ENCODE measurements around the gene OR10H4. TPM values are rescaled to one million over a fixed set of nuclear protein-coding genes. Genes with fewer than 3 reads are reported as not detected.

Gene OR10H4
- total and polyA plus RNA-seq, 9 of the 15 experiments (the other 6 are each of a cell fraction or from before 2014, with no cell fraction given): not detected

DNA sequence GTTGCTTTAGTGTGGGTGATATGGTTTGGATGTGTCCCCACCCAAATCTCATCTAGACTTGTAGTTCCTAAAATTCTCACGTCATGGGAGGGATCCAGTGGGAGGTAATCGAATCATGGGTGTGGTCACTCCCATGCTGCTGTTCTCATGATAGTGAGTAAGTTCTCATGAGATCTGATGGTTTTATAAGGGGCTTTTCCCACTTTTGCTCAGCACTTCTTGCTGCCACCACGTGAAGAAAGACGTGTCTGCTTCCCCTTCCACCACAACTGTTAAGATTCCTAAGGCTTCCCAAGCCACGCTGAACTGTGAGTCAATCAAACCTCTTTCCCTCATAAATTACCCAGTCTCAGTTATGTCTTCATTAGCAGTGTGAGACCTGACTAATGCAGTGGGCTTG, 26.0 kb downstream of the OR10H4 start (continued):
- TF ChIP-seq, protein P1, sequence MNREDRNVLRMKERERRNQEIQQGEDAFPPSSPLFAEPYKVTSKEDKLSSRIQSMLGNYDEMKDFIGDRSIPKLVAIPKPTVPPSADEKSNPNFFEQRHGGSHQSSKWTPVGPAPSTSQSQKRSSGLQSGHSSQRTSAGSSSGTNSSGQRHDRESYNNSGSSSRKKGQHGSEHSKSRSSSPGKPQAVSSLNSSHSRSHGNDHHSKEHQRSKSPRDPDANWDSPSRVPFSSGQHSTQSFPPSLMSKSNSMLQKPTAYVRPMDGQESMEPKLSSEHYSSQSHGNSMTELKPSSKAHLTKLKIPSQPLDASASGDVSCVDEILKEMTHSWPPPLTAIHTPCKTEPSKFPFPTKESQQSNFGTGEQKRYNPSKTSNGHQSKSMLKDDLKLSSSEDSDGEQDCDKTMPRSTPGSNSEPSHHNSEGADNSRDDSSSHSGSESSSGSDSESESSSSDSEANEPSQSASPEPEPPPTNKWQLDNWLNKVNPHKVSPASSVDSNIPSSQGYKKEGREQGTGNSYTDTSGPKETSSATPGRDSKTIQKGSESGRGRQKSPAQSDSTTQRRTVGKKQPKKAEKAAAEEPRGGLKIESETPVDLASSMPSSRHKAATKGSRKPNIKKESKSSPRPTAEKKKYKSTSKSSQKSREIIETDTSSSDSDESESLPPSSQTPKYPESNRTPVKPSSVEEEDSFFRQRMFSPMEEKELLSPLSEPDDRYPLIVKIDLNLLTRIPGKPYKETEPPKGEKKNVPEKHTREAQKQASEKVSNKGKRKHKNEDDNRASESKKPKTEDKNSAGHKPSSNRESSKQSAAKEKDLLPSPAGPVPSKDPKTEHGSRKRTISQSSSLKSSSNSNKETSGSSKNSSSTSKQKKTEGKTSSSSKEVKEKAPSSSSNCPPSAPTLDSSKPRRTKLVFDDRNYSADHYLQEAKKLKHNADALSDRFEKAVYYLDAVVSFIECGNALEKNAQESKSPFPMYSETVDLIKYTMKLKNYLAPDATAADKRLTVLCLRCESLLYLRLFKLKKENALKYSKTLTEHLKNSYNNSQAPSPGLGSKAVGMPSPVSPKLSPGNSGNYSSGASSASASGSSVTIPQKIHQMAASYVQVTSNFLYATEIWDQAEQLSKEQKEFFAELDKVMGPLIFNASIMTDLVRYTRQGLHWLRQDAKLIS (CRISPR knock-in tag; IDR thresholded peaks at IDR 0.05): no peak
- TF ChIP-seq GTF2F1 (IDR thresholded peaks at IDR 0.05; ENCODE audit: low read depth, low read length): no peak
- TF ChIP-seq HCFC1 (IDR thresholded peaks at IDR 0.05; ENCODE audit: low read depth, low read length): no peak
- TF ChIP-seq KDM4B (IDR thresholded peaks at IDR 0.05; ENCODE audit: borderline replicate concordance in 2 of 2, low read depth in 1 of 2): no peak
- TF ChIP-seq ATF4 (CRISPR knock-in tag; IDR thresholded peaks at IDR 0.05): no peak

Measured in K562 (cell line).